GM20000 (cell line): Measurements from ENCODE around the gene TLX3.

Experiments
- DNase-seq: peaks from one replicate; pipeline ENCODE4 v3.0.0; 2012; ENCODE audit warnings: low spot score
- CTCF ChIP-seq: IDR thresholded peaks from 2 replicates; pipeline ENCODE4 v1.5.1; 2012; ENCODE audit warnings: mild to moderate bottlenecking, control low read depth; ENCODE audit errors: extremely low read depth, missing control alignments

TLX3 gene

GRCh38 chr5:171306781-171307591, 2.1 kb upstream of the TLX3 start:
- DNase-seq: no peak
- no peak for TF ChIP-seq CTCF

- TF ChIP-seq CTCF: no peak
- DNase-seq: no peak
These were observed 1.1 kb upstream of the TLX3 start for GRCh38 chr5:171307789-171308452.

GRCh38 chr5:171309276-171310211, 496 bp downstream of the TLX3 start:
- no peak for TF ChIP-seq CTCF
- no peak for DNase-seq

GRCh38 chr5:171310212-171310818, 1.3 kb downstream of the TLX3 start:
- TF ChIP-seq CTCF: peak; percentile 16
- DNase-seq: peak; percentile 55

- TF ChIP-seq CTCF: no peak
- DNase-seq: no peak
These were observed 1.8 kb downstream of the TLX3 start for GRCh38 chr5:171310819-171311321.

- DNase-seq: peak; percentile 69
- TF ChIP-seq CTCF: no peak
These were observed 2.5 kb downstream of the TLX3 start for GRCh38 chr5:171311322-171312077.
